Left hindlimb (tissue), 1 donor: Measurements from ENCODE around the gene CTNND2.
"Not testable (repeated sequence)": the region's sequence is repeated elsewhere in the genome, so short reads cannot be mapped to it uniquely, and the experiment has no call there.

Experiments
- DNase-seq: peaks from one replicate; pipeline ENCODE4 v3.0.0-alpha.2; 2018

The CTNND2 gene

GRCh38 chr5:11054014-11054413, 850.2 kb downstream of the CTNND2 start:
- DNase-seq: no peak

GRCh38 chr5:11052871-11053270, 851.4 kb downstream of the CTNND2 start:
- DNase-seq: no peak

- no peak for DNase-seq
Measured at GRCh38 chr5:11050596-11051304, 853.5 kb downstream of the CTNND2 start.

- DNase-seq: no peak
Measured at GRCh38 chr5:11048760-11049159, 855.5 kb downstream of the CTNND2 start.

- DNase-seq: no peak
Measured at GRCh38 chr5:11047625-11048024, 856.6 kb downstream of the CTNND2 start.

GRCh38 chr5:11047030-11047429, 857.2 kb downstream of the CTNND2 start:
- DNase-seq: no peak

- no peak for DNase-seq
Measured at GRCh38 chr5:11046160-11046559, 858.1 kb downstream of the CTNND2 start.

GRCh38 chr5:11045411-11045810, 858.8 kb downstream of the CTNND2 start:
- no peak for DNase-seq

GRCh38 chr5:11044581-11044980, 859.7 kb downstream of the CTNND2 start:
- no peak for DNase-seq

GRCh38 chr5:11043881-11044280, 860.4 kb downstream of the CTNND2 start:
- DNase-seq: no peak

- no peak for DNase-seq
Measured at GRCh38 chr5:11040345-11040744, 863.9 kb downstream of the CTNND2 start.

GRCh38 chr5:11038772-11039171, 865.5 kb downstream of the CTNND2 start:
- DNase-seq: no peak

GRCh38 chr5:11037941-11038340, 866.3 kb downstream of the CTNND2 start:
- DNase-seq: no peak

- no peak for DNase-seq
Measured at GRCh38 chr5:11037080-11037479, 867.2 kb downstream of the CTNND2 start.

GRCh38 chr5:11030671-11031070, 873.6 kb downstream of the CTNND2 start:
- no peak for DNase-seq

GRCh38 chr5:11027660-11028059, 876.6 kb downstream of the CTNND2 start:
- DNase-seq: no peak

GRCh38 chr5:11026543-11026942, 877.7 kb downstream of the CTNND2 start:
- no peak for DNase-seq

GRCh38 chr5:11023945-11024344, 880.3 kb downstream of the CTNND2 start:
- DNase-seq: no peak

- DNase-seq: no peak
Measured at GRCh38 chr5:11013793-11014192, 890.5 kb downstream of the CTNND2 start.

GRCh38 chr5:11012295-11012694, 892.0 kb downstream of the CTNND2 start:
- no peak for DNase-seq

GRCh38 chr5:11010429-11011210, 893.6 kb downstream of the CTNND2 start:
- DNase-seq: no peak

GRCh38 chr5:11009576-11009975, 894.7 kb downstream of the CTNND2 start:
- no peak for DNase-seq

GRCh38 chr5:11007269-11007870, 896.9 kb downstream of the CTNND2 start:
- no peak for DNase-seq

- not testable (repeated sequence) for DNase-seq
Measured at GRCh38 chr5:11004523-11004922, 899.7 kb downstream of the CTNND2 start.
